ENCODE results near the gene ISCA2.

DNA sequence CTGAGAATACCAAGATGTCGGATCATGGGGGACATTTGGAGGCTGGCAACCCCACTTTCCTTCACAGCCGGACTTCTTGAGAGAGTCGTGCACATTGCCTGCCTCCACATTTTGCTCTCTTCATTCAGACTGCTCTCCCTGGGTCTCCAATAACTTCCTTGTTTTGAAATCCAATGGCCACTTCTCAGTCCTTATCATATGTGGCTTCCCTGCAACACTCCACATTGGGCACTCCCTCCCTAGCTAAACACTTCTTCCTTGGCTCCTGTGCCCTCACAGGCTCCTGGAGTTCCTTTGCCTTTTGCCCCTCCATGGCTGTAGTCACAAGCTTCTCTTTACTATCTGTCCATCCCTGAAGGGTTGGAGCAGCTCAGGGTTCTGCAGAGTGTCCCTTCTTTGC, 30.6 kb upstream of the ISCA2 start:
- no peak for TF ChIP-seq CTCF (conservative IDR thresholded peaks at IDR 0.05 in 1 of 2, IDR thresholded peaks at IDR 0.05 in 1 of 2; ENCODE audit: low read depth in 1 of 2, low read length in 2 of 2)
- TF ChIP-seq EZH2 (IDR thresholded peaks at IDR 0.05; ENCODE audit: low read length, missing control alignments) = no peak
